Spleen (tissue), 11 donors: ENCODE measurements around the gene RIMS1. TPM values are rescaled to one million over a fixed set of nuclear protein-coding genes. Genes with fewer than 3 reads are reported as not detected.

Experiments
- DNase-seq: peaks from one replicate; pipeline ENCODE4 v3.0.0-alpha.2; 2020
- H3K27ac ChIP-seq, 8 donors: fragments of 200-600 bp; sonication (generic) in 7 of 8; 1 replicate in 4 of 8; 2 replicates in 4 of 8; pipeline versions ENCODE4 v1.5.0 to v1.8.0; 2016 to 2021; ENCODE audit warnings: inconsistent platforms in 4 of 8, mild to moderate bottlenecking in 4 of 8, moderate library complexity in 1 of 8
- H3K27me3 ChIP-seq, 7 donors: fragments of 200-600 bp; sonication (generic) in 6 of 7; replicated peaks in 1 of 7; 1 replicate in 4 of 7; 2 replicates in 3 of 7; pipeline versions ENCODE4 v1.5.0 to v1.8.0; 2016 to 2021; ENCODE audit warnings: inconsistent platforms in 3 of 7, mild to moderate bottlenecking in 1 of 7
- H3K36me3 ChIP-seq, 6 donors: fragments of 200-600 bp; sonication (generic) in 5 of 6; 1 replicate in 4 of 6; 2 replicates in 2 of 6; pipeline versions ENCODE4 v1.5.0 to v1.8.0; 2016 to 2021; ENCODE audit warnings: inconsistent platforms in 2 of 6
- H3K4me1 ChIP-seq, 6 donors: fragments of 200-600 bp; sonication (generic) in 5 of 6; 1 replicate in 3 of 6; 2 replicates in 3 of 6; pipeline versions ENCODE4 v1.5.0 to v1.8.0; 2016 to 2021; ENCODE audit warnings: inconsistent platforms in 3 of 6
- H3K4me3 ChIP-seq, 8 donors: fragments of 200-600 bp; sonication (generic) in 7 of 8; 1 replicate in 4 of 8; 2 replicates in 4 of 8; pipeline versions ENCODE4 v1.5.0 to v1.8.0; 2016 to 2021; ENCODE audit warnings: inconsistent platforms in 4 of 8, mild to moderate bottlenecking in 4 of 8, moderate library complexity in 2 of 8
- H3K9me3 ChIP-seq, 8 donors: fragments of 200-600 bp; sonication (generic) in 7 of 8; 1 replicate in 4 of 8; 2 replicates in 4 of 8; pipeline versions ENCODE4 v1.5.0 to v1.8.0; 2016 to 2021; ENCODE audit warnings: inconsistent platforms in 4 of 8
- POLR2A ChIP-seq, 3 donors: fragments of 450-650 bp; IDR thresholded peaks; one replicate each; pipeline ENCODE4 v1.5.1; 2017; ENCODE audit warnings: antibody characterized with exemption in 3 of 3, mild to moderate bottlenecking in 1 of 3
- POLR2AphosphoS5 ChIP-seq, 3 donors: sonication (generic); formaldehyde crosslinking; IDR thresholded peaks; one replicate each; pipeline ENCODE4 v1.5.1; 2017; ENCODE audit warnings: antibody characterized with exemption in 3 of 3
- WGBS, 5 donors: extraction: QIAGEN DNeasy Blood & Tissue Kit in 3 of 5; methylation state at CpG; one replicate each; pipeline versions ENCODE4 v1.1.5 to v1.1.7; 2013 to 2018; 5-methylcytosine and 5-hydroxymethylcytosine counted together
- intact Hi-C: fragments of 100-400 bp; cut with DNase I; formaldehyde crosslinking; loops from one replicate; pipeline ENCODE4 v1.15.0; 2023; ENCODE audit warnings: low total_unique reads
- polyA plus RNA-seq, 3 donors: library from polyadenylated mRNA; stranded (reverse); fragments of 200-250 nt; gene quantifications; one replicate each; pipeline ENCODE4 v1.2.1, GENCODE V29; 2013
- total RNA-seq, 7 donors: library from RNA; depleted of rRNA in 3 of 7; stranded (reverse); fragments of >200 nt in 3 of 7; fragmentation: NEBNext Ultra II Directional in 4 of 7; extraction: Animal tissue kit (Norgen Biotek cat#: 25700) in 4 of 7; gene quantifications; one replicate each; pipeline versions ENCODE4 v1.1.0 to v1.2.1, GENCODE V29; 2016 to 2021
- TF ChIP-seq, protein P1 (sequence below), 11 experiments: fragments of 200-600 bp in 7 of 11; fragments of 450-650 bp in 4 of 11; sonication (generic) in 4 of 11; IDR thresholded peaks in 8 of 11; conservative IDR thresholded peaks in 3 of 11; 1 replicate in 7 of 11; 2 replicates in 4 of 11; pipeline versions ENCODE4 v1.4.0 to v1.8.0; 2016 to 2021; ENCODE audit warnings: antibody characterized with exemption in 11 of 11, inconsistent platforms in 4 of 11, mild to moderate bottlenecking in 1 of 11
- donor health status: healthy with polysubstance abuse.
- donor health status: DM: no; HTN: no; CAD: no; lungs with moderate emphysema.
- donor health status: DM: no; HTN: no; CAD: no.
- donor health status: Bipolar disorder and iron deficiency.
- donor health status: healthy.
- donor health status: DM: no; HTN: no; CAD: no.
- donor health status: DM: yes; HTN: yes; CAD: no.

The RIMS1 gene
- total and polyA plus RNA-seq, 10 donors, result not detected

- H3K4me3 ChIP-seq, result no peak overlapping the region
- no peak overlapping the region for H3K27ac ChIP-seq
- H3K9me3 ChIP-seq, result peaks cover 0 to 3% (median 0%) of the 10 kb centered on the region in 8 donors
- no peak for DNase-seq
- 48 to 63% (median 57%) methylated on average over 4 of the region's 4 CpGs for WGBS, 5 donors
- no peaks in the 10 kb centered on the region for H3K27me3 ChIP-seq
- H3K4me1 ChIP-seq, result no peaks in the 10 kb centered on the region
- no peaks in the 10 kb centered on the region for H3K36me3 ChIP-seq
- TF ChIP-seq, protein P1, sequence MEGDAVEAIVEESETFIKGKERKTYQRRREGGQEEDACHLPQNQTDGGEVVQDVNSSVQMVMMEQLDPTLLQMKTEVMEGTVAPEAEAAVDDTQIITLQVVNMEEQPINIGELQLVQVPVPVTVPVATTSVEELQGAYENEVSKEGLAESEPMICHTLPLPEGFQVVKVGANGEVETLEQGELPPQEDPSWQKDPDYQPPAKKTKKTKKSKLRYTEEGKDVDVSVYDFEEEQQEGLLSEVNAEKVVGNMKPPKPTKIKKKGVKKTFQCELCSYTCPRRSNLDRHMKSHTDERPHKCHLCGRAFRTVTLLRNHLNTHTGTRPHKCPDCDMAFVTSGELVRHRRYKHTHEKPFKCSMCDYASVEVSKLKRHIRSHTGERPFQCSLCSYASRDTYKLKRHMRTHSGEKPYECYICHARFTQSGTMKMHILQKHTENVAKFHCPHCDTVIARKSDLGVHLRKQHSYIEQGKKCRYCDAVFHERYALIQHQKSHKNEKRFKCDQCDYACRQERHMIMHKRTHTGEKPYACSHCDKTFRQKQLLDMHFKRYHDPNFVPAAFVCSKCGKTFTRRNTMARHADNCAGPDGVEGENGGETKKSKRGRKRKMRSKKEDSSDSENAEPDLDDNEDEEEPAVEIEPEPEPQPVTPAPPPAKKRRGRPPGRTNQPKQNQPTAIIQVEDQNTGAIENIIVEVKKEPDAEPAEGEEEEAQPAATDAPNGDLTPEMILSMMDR (IDR thresholded peaks at IDR 0.05 in 8 of 11, conservative IDR thresholded peaks at IDR 0.05 in 3 of 11), result no peak
- TF ChIP-seq POLR2AphosphoS5 (IDR thresholded peaks at IDR 0.05), result no peak
- no peak for TF ChIP-seq POLR2A (IDR thresholded peaks at IDR 0.05)
- intact Hi-C loops, result no loop called here
Measured at GRCh38 chr6:72425003-72425681, 538.8 kb downstream of the RIMS1 start.

DNA sequence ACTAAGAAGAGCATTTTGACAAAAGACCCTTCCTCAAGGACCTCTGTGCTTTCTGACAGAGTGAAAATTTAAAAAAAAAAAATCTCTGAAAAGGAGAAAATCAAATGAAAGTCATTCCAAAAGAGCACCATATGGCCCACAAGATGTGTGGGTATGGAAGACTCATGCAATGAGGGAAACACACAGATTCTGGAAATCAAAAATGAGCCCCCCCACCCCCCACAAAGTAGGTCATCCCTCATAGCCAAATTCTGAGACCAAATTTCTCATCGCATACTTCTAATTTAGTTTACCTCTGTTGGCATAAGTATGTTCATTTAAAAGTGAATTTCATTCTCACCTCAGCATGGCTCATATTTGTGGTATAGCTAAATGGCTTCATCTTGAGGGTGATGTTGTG lies 554.3 kb downstream of the RIMS1 start:
- WGBS, 5 donors, result 87 to 100% (median 96%) methylated on average over 1 of the region's 1 CpG
- H3K4me3 ChIP-seq, result no peak overlapping the region
- no peak for DNase-seq
- no peaks in the 10 kb centered on the region for H3K9me3 ChIP-seq
- H3K27me3 ChIP-seq, result peaks cover 0 to 10% (median 0%) of the 10 kb centered on the region in 7 donors
- H3K36me3 ChIP-seq, result no peaks in the 10 kb centered on the region
- intact Hi-C loops, result no loop called here
- no peak overlapping the region for H3K27ac ChIP-seq
- no peaks in the 10 kb centered on the region for H3K4me1 ChIP-seq
- TF ChIP-seq, protein P1 (IDR thresholded peaks at IDR 0.05 in 8 of 11, conservative IDR thresholded peaks at IDR 0.05 in 3 of 11), result no peak

- Histone ChIP-seq H3K27me3 (peaks cover 0 to 10% (median 0%) of the 10 kb centered on the region in 7 donors), H3K36me3 (no peaks in the 10 kb centered on the region), H3K4me1 (no peaks in the 10 kb centered on the region), H3K4me3 (no peak overlapping the region), H3K9me3 (no peaks in the 10 kb centered on the region), H3K27ac (no peak overlapping the region)
- DNase-seq, result no peak
- intact Hi-C loops, result no loop called here
- 56 to 70% (median 60%) methylated on average over 1 of the region's 1 CpG for WGBS, 5 donors
- TF ChIP-seq, protein P1 (IDR thresholded peaks at IDR 0.05 in 8 of 11, conservative IDR thresholded peaks at IDR 0.05 in 3 of 11), result no peak
- TF ChIP-seq POLR2A (IDR thresholded peaks at IDR 0.05), result no peak
- TF ChIP-seq POLR2AphosphoS5 (IDR thresholded peaks at IDR 0.05), result no peak
Measured at GRCh38 chr6:72446430-72446829, 560.1 kb downstream of the RIMS1 start.
